Neuronal stem cell (in vitro differentiated cells): ENCODE results near the gene TM9SF3.
A peak's percentile ranks its signal among the peaks of the same experiment; 100 is the strongest.

Experiments
- DNase-seq: peaks from one replicate; pipeline ENCODE4 v3.0.0-alpha.2; 2013; ENCODE audit warnings: low spot score
- H2AFZ ChIP-seq: one replicate; pipeline ENCODE4 v1.6.1; 2013; ENCODE audit warnings: mild to moderate bottlenecking, low read length, inconsistent platforms
- H2AK5ac ChIP-seq: 2 replicates; pipeline ENCODE4 v1.6.1; 2013; ENCODE audit warnings: low read depth, mild to moderate bottlenecking, inconsistent platforms, low read length, moderate library complexity, mixed read lengths
- H2BK120ac ChIP-seq: 2 replicates; pipeline ENCODE4 v1.6.1; 2013; ENCODE audit warnings: low read depth, mild to moderate bottlenecking, inconsistent platforms, low read length, moderate library complexity, mixed read lengths
- H2BK12ac ChIP-seq: one replicate; pipeline ENCODE4 v1.6.1; 2013; ENCODE audit warnings: low read length, inconsistent platforms
- H2BK15ac ChIP-seq: 2 replicates; pipeline ENCODE4 v1.6.1; 2013; ENCODE audit warnings: mild to moderate bottlenecking, low read length, inconsistent platforms, mixed read lengths
- H2BK5ac ChIP-seq: one replicate; pipeline ENCODE4 v1.6.1; 2013; ENCODE audit warnings: inconsistent platforms, mild to moderate bottlenecking, low read length, moderate library complexity
- H3K14ac ChIP-seq: one replicate; pipeline ENCODE4 v1.6.1; 2013; ENCODE audit warnings: low read length, inconsistent platforms
- H3K18ac ChIP-seq: 2 replicates; pipeline ENCODE4 v1.6.1; 2013; ENCODE audit warnings: low read length, inconsistent platforms
- H3K23ac ChIP-seq: 2 replicates; pipeline ENCODE4 v1.6.1; 2013; ENCODE audit warnings: low read depth, mild to moderate bottlenecking, mixed read lengths, low read length, inconsistent platforms; ENCODE audit not compliant: poor library complexity
- H3K27ac ChIP-seq: replicated peaks from 3 replicates; pipeline ENCODE4 v1.5.1; 2013; ENCODE audit warnings: low read length, inconsistent platforms
- H3K27me3 ChIP-seq, 3 experiments: 2 replicates each; pipeline ENCODE4 v1.6.1; 2013; ENCODE audit warnings: low read length in 3 of 3, mild to moderate bottlenecking in 2 of 3, inconsistent platforms in 1 of 3, low read depth in 1 of 3, mixed read lengths in 1 of 3, moderate library complexity in 1 of 3; ENCODE audit not compliant: control insufficient read depth in 3 of 3, insufficient read depth in 3 of 3
- H3K36me3 ChIP-seq, 2 donors: replicated peaks in 1 of 2; 2 replicates each; pipeline ENCODE4 v1.6.1; 2013; ENCODE audit warnings: low read length in 2 of 2; ENCODE audit not compliant: control insufficient read depth in 2 of 2, insufficient read depth in 2 of 2
- H3K4ac ChIP-seq: 2 replicates; pipeline ENCODE4 v1.6.1; 2013; ENCODE audit warnings: inconsistent platforms, mild to moderate bottlenecking, low read length, moderate library complexity
- H3K4me1 ChIP-seq, 2 donors: 1 replicate in 1 of 2; 2 replicates in 1 of 2; pipeline ENCODE4 v1.6.1; 2013; ENCODE audit warnings: low read length in 2 of 2, low read depth in 1 of 2; ENCODE audit not compliant: control insufficient read depth in 2 of 2, insufficient read depth in 1 of 2
- H3K4me2 ChIP-seq: one replicate; pipeline ENCODE4 v1.6.1; 2013; ENCODE audit warnings: mild to moderate bottlenecking, low read length, inconsistent platforms; ENCODE audit not compliant: insufficient read depth, poor library complexity, severe bottlenecking
- H3K4me3 ChIP-seq, 2 donors: 2 replicates each; pipeline ENCODE4 v1.5.1; 2013; ENCODE audit warnings: low read length in 2 of 2, mild to moderate bottlenecking in 2 of 2, inconsistent platforms in 1 of 2, moderate library complexity in 1 of 2
- H3K79me1 ChIP-seq: one replicate; pipeline ENCODE4 v1.6.1; 2013; ENCODE audit warnings: low read depth, mild to moderate bottlenecking, inconsistent platforms, low read length, moderate library complexity
- H3K9ac ChIP-seq: one replicate; pipeline ENCODE4 v1.6.1; 2013; ENCODE audit warnings: mild to moderate bottlenecking, low read depth, low read length, inconsistent platforms; ENCODE audit not compliant: poor library complexity
- H3K9me3 ChIP-seq, 2 donors: replicated peaks in 1 of 2; 2 replicates each; pipeline versions ENCODE3 to v1.6.1; 2013; ENCODE audit warnings: low read length in 2 of 2, mild to moderate bottlenecking in 2 of 2, inconsistent platforms in 1 of 2, low read depth in 1 of 2, mixed read lengths in 1 of 2, moderate library complexity in 1 of 2; ENCODE audit not compliant: control insufficient read depth in 2 of 2, insufficient read depth in 1 of 2
- H4K8ac ChIP-seq: one replicate; pipeline ENCODE4 v1.6.1; 2013; ENCODE audit warnings: low read depth, mild to moderate bottlenecking, inconsistent platforms, low read length, moderate library complexity
- H4K91ac ChIP-seq: one replicate; pipeline ENCODE4 v1.6.1; 2013; ENCODE audit warnings: low read length, low read depth, mild to moderate bottlenecking, inconsistent platforms; ENCODE audit not compliant: poor library complexity
- WGBS, 2 donors: extraction: QIAGEN DNeasy Blood & Tissue Kit; methylation state at CpG; one replicate each; pipeline ENCODE4 v1.1.7; 2013; ENCODE audit warnings: missing lambda C conversion rate in 2 of 2, mixed read lengths in 1 of 2; ENCODE audit not compliant: insufficient read length in 2 of 2, insufficient replicate concordance in 1 of 2; ENCODE audit errors: extremely low coverage in 2 of 2; 5-methylcytosine and 5-hydroxymethylcytosine counted together

TM9SF3 gene

GRCh38 chr10:96608805-96609204, 22.0 kb upstream of the TM9SF3 start:
- Histone ChIP-seq H3K4ac (no peak overlapping the region), H4K8ac (no peak overlapping the region), H3K27ac (peak overlapping the region; percentile 11), H3K79me1 (no peaks in the 10 kb centered on the region), H3K18ac (no peak overlapping the region), H3K36me3 (no peaks in the 10 kb centered on the region), H3K4me3 (no peak overlapping the region), H4K91ac (no peak overlapping the region), H3K27me3 (peaks cover 0 to 37% (median 0%) of the 10 kb centered on the region in 3 experiments), H3K14ac (no peak overlapping the region), H2AK5ac (peak overlapping the region; percentile 65), H3K4me1 (peaks cover 4 to 14% of the 10 kb centered on the region in 2 donors), H2BK120ac (no peak overlapping the region), H2BK5ac (no peak overlapping the region), H2BK12ac (no peak overlapping the region), H3K9ac (no peak overlapping the region), H3K9me3 (no peaks in the 10 kb centered on the region), H3K4me2 (no peak overlapping the region), H2AFZ (peak overlapping the region; percentile 48), H2BK15ac (no peak overlapping the region), H3K23ac (no peak overlapping the region)
- no CpG with 5 or more reads among the region's 5 CpGs for WGBS, 2 donors
- peak; percentile 37 for DNase-seq

- H4K8ac ChIP-seq = no peak overlapping the region
- H3K27ac ChIP-seq = no peak overlapping the region
- H2AK5ac ChIP-seq = peak overlapping the region; percentile 65
- no peak overlapping the region for H3K4me2 ChIP-seq
- H3K36me3 ChIP-seq = no peaks in the 10 kb centered on the region
- no peak overlapping the region for H3K18ac ChIP-seq
- no peak overlapping the region for H2BK5ac ChIP-seq
- H3K9me3 ChIP-seq = no peaks in the 10 kb centered on the region
- H3K23ac ChIP-seq = no peak overlapping the region
- peak overlapping the region; percentile 31 for H3K4ac ChIP-seq
- H4K91ac ChIP-seq = no peak overlapping the region
- H2AFZ ChIP-seq = no peak overlapping the region
- H3K27me3 ChIP-seq = peaks cover 0 to 34% (median 0%) of the 10 kb centered on the region in 3 experiments
- peaks cover 4 to 14% of the 10 kb centered on the region in 2 donors for H3K4me1 ChIP-seq
- DNase-seq = no peak
- no CpG with 5 or more reads among the region's 3 CpGs for WGBS, 2 donors
- no peak overlapping the region for H3K4me3 ChIP-seq
- H2BK15ac ChIP-seq = no peak overlapping the region
- H3K14ac ChIP-seq = no peak overlapping the region
- H2BK120ac ChIP-seq = no peak overlapping the region
- H3K79me1 ChIP-seq = no peaks in the 10 kb centered on the region
- H3K9ac ChIP-seq = no peak overlapping the region
- H2BK12ac ChIP-seq = no peak overlapping the region
Observed at GRCh38 chr10:96608262-96608661, 21.4 kb upstream of the TM9SF3 start.

GRCh38 chr10:96606946-96607345, 20.1 kb upstream of the TM9SF3 start:
- DNase-seq = no peak
- H3K4ac ChIP-seq = no peak overlapping the region
- no peak overlapping the region for H2BK5ac ChIP-seq
- no peak overlapping the region for H3K4me2 ChIP-seq
- no peak overlapping the region for H2BK15ac ChIP-seq
- peaks cover 4 to 14% of the 10 kb centered on the region in 2 donors for H3K4me1 ChIP-seq
- H3K18ac ChIP-seq = no peak overlapping the region
- H3K36me3 ChIP-seq = no peaks in the 10 kb centered on the region
- H2AFZ ChIP-seq = no peak overlapping the region
- no peaks in the 10 kb centered on the region for H3K79me1 ChIP-seq
- no peak overlapping the region for H3K14ac ChIP-seq
- H2BK12ac ChIP-seq = no peak overlapping the region
- no peak overlapping the region for H2AK5ac ChIP-seq
- no CpG with 5 or more reads among the region's 1 CpG for WGBS, 2 donors
- no peak overlapping the region for H3K23ac ChIP-seq
- H3K9ac ChIP-seq = no peak overlapping the region
- H3K4me3 ChIP-seq = no peak overlapping the region
- H4K8ac ChIP-seq = no peak overlapping the region
- H2BK120ac ChIP-seq = no peak overlapping the region
- no peak overlapping the region for H3K27ac ChIP-seq
- H3K9me3 ChIP-seq = no peaks in the 10 kb centered on the region
- H4K91ac ChIP-seq = no peak overlapping the region
- H3K27me3 ChIP-seq = peaks cover 0 to 40% (median 0%) of the 10 kb centered on the region in 3 experiments

GRCh38 chr10:96606216-96606615, 19.4 kb upstream of the TM9SF3 start:
- Histone ChIP-seq H3K18ac (no peak overlapping the region), H2BK5ac (no peak overlapping the region), H2AFZ (no peak overlapping the region), H3K79me1 (no peaks in the 10 kb centered on the region), H2BK15ac (no peak overlapping the region), H3K4me2 (no peak overlapping the region), H4K8ac (no peak overlapping the region), H3K4ac (no peak overlapping the region), H3K9ac (no peak overlapping the region), H3K14ac (no peak overlapping the region), H3K27me3 (peaks cover 0 to 40% (median 0%) of the 10 kb centered on the region in 3 experiments), H3K23ac (no peak overlapping the region), H2BK120ac (no peak overlapping the region), H3K9me3 (no peaks in the 10 kb centered on the region), H3K4me3 (no peak overlapping the region), H2BK12ac (no peak overlapping the region), H2AK5ac (no peak overlapping the region), H4K91ac (no peak overlapping the region), H3K4me1 (peaks cover 4 to 14% of the 10 kb centered on the region in 2 donors), H3K27ac (no peak overlapping the region), H3K36me3 (no peaks in the 10 kb centered on the region)
- DNase-seq = no peak
- no CpG with 5 or more reads among the region's 4 CpGs for WGBS, 2 donors
